HepG2 (cell line): ENCODE results near the gene RETN. TPM values are rescaled to one million over a fixed set of nuclear protein-coding genes. Genes with fewer than 3 reads are reported as not detected.

Experiments used
- ATAD3A ChIP-seq: sonication (generic); formaldehyde crosslinking; IDR thresholded peaks from 2 replicates; pipeline ENCODE4 v1.4.0; 2020; ENCODE audit warnings: missing genetic modification reagents
- CENPX ChIP-seq: sonication (generic); formaldehyde crosslinking; IDR thresholded peaks from 2 replicates; pipeline ENCODE4 v1.9.0; 2021; ENCODE audit warnings: mild to moderate bottlenecking, missing genetic modification reagents, moderate library complexity
- DR1 ChIP-seq: sonication (generic); formaldehyde crosslinking; IDR thresholded peaks from 2 replicates; pipeline ENCODE4 v1.8.0; 2021; ENCODE audit warnings: mild to moderate bottlenecking, missing genetic modification reagents, inconsistent platforms
- FOXA1 ChIP-seq, 2 experiments: fragments of 450-650 bp in 1 of 2; sonication (generic) in 1 of 2; formaldehyde crosslinking in 1 of 2; IDR thresholded peaks; 2 replicates each; pipeline versions ENCODE4 v1.4.0 to v1.6.1; 2016 to 2020; ENCODE audit warnings: missing genetic modification reagents in 1 of 2
- HOXD1 ChIP-seq: sonication (generic); formaldehyde crosslinking; IDR thresholded peaks from 2 replicates; pipeline ENCODE4 v1.5.0; 2020; ENCODE audit warnings: missing genetic modification reagents
- KLF11 ChIP-seq: IDR thresholded peaks from 2 replicates; pipeline ENCODE4 v1.6.1; 2016; ENCODE audit warnings: missing compliant biosample characterization
- PCBP1 ChIP-seq: fragments of 200-400 bp; formaldehyde crosslinking; IDR thresholded peaks from 2 replicates; pipeline ENCODE4 v1.6.1; 2017; ENCODE audit warnings: mild to moderate bottlenecking, low read depth, low read length, borderline replicate concordance
- POLR2AphosphoS5 ChIP-seq: IDR thresholded peaks from 2 replicates; pipeline ENCODE4 v1.6.1; 2012; ENCODE audit warnings: low read depth, low read length
- PRDM10 ChIP-seq: sonication (generic); formaldehyde crosslinking; IDR thresholded peaks from 2 replicates; pipeline ENCODE4 v1.4.0; 2020; ENCODE audit warnings: low read depth, missing genetic modification reagents
- RBAK ChIP-seq: sonication (generic); formaldehyde crosslinking; IDR thresholded peaks from 2 replicates; pipeline ENCODE4 v1.5.1; 2020; ENCODE audit warnings: mild to moderate bottlenecking, missing genetic modification reagents
- SIN3B ChIP-seq: fragments of 150-350 bp; IDR thresholded peaks from 2 replicates; pipeline ENCODE4 v1.6.1; 2014; ENCODE audit warnings: low read length
- ZNF547 ChIP-seq: sonication (generic); formaldehyde crosslinking; IDR thresholded peaks from 2 replicates; pipeline ENCODE4 v1.5.1; 2020; ENCODE audit warnings: mild to moderate bottlenecking, missing genetic modification reagents
- ZNF563 ChIP-seq: sonication (generic); formaldehyde crosslinking; IDR thresholded peaks from 2 replicates; pipeline ENCODE4 v1.8.0; 2022; ENCODE audit warnings: mild to moderate bottlenecking, moderate library complexity, missing genetic modification reagents
- ZNF605 ChIP-seq: sonication (generic); formaldehyde crosslinking; IDR thresholded peaks from 2 replicates; pipeline ENCODE4 v1.8.0; 2022; ENCODE audit warnings: mild to moderate bottlenecking, missing genetic modification reagents
- ZNF710 ChIP-seq: sonication (generic); formaldehyde crosslinking; IDR thresholded peaks from 2 replicates; pipeline ENCODE4 v1.5.0; 2020; ENCODE audit warnings: mild to moderate bottlenecking, missing genetic modification reagents, borderline replicate concordance
- ZNF850 ChIP-seq: sonication (generic); formaldehyde crosslinking; conservative IDR thresholded peaks from 2 replicates; pipeline ENCODE4 v1.9.0; 2021; ENCODE audit warnings: mild to moderate bottlenecking, missing genetic modification reagents
- polyA plus RNA-seq, 8 experiments: library from polyadenylated mRNA; depleted of rRNA in 3 of 8; stranded (reverse) in 7 of 8; unstranded in 1 of 8; fragments of >200 nt; fragmentation: Illumina TruSeq in 4 of 8; extraction: Trizol in 4 of 8; gene quantifications; 2 replicates each; pipeline versions ENCODE4 v1.2.1 to v1.2.3, GENCODE V29; 2011 to 2016; ENCODE audit warnings: low read depth in 4 of 8, missing spikeins in 1 of 8, mixed read lengths in 1 of 8; ENCODE audit not compliant: insufficient read depth in 1 of 8
- total RNA-seq, 5 experiments: library from RNA; depleted of rRNA; stranded (reverse); fragments of >200 nt; fragmentation: Illumina TruSeq; extraction: Trizol; gene quantifications; 2 replicates each; pipeline ENCODE4 v1.2.3, GENCODE V29; 2016; ENCODE audit warnings: low read depth in 1 of 5
- TF ChIP-seq, protein P1 (sequence below): sonication (generic); formaldehyde crosslinking; IDR thresholded peaks from 2 replicates; pipeline ENCODE4 v1.8.1; 2023; ENCODE audit warnings: mild to moderate bottlenecking, inconsistent platforms, moderate library complexity, missing genetic modification reagents, borderline replicate concordance
- TF ChIP-seq, protein P2 (sequence below): IDR thresholded peaks from 2 replicates; pipeline ENCODE4 v1.6.1; 2012; ENCODE audit warnings: low read depth, low read length, improper control_type of control experiment
- TF ChIP-seq, protein P3 (sequence below): sonication (generic); formaldehyde crosslinking; IDR thresholded peaks from 2 replicates; pipeline ENCODE4 v1.4.0; 2020; ENCODE audit warnings: low read depth, mild to moderate bottlenecking, missing genetic modification reagents

RETN gene
- total and polyA plus RNA-seq, 2 of the 13 experiments (the other 11 are each of a cell fraction or from before 2014, with no cell fraction given) = not detected

DNA sequence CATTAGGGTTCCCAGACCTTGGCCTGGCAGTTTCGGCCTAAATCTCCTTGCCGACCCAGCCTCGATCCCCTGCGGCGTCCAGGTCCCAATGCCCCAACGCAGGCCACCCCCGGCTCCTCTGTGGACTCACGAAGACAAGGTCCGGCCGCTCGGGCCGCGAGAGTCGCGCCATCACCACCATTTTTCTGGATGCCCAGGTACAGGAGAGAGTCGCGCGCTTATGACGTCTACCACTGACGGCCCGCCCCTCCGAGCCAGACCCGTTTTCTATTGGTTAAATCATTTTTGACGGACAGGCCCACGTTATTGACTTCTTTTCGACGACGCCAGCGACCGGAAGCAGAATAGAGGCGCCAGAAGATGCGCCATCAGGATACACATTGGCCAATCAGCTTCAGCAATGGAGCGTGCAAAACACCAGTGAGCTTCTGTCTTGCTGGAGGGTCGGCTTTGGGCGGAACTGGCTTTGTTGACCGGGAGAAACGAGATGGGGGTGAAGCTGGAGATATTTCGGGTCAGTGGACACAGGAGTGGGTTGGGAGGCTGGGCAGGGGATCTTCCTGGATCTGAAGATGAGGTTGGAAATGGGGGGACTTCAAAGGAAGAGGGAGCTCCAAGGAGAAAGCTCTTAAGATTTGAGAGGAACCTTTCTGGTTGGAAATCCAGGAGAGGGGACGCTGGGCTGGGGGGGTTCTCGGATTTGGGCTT lies 39.3 kb upstream of the RETN start, which contains the start of the genes PET100 and XAB2 (continued):
- TF ChIP-seq ZNF563 = 0 out of 2 replicates have a peak, but pooled peaks have one; percentile 52
- TF ChIP-seq SIN3B = peak; percentile 96
- no peak for TF ChIP-seq ZNF850 (CRISPR knock-in tag)
- TF ChIP-seq, protein P1, sequence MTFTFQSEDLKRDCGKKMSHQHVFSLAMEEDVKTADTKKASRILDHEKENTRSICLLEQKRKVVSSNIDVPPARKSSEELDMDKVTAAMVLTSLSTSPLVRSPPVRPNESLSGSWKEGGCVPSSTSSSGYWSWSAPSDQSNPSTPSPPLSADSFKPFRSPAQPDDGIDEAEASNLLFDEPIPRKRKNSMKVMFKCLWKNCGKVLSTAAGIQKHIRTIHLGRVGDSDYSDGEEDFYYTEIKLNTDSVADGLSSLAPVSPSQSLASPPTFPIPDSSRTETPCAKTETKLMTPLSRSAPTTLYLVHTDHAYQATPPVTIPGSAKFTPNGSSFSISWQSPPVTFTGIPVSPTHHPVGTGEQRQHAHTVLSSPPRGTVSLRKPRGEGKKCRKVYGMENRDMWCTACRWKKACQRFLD (CRISPR knock-in tag) = peak; percentile 54; the same call in 1 of the 2 replicates
- no peak for TF ChIP-seq PRDM10 (CRISPR knock-in tag)
- TF ChIP-seq DR1 (CRISPR knock-in tag) = peak; percentile 48; the same call in 1 of the 2 replicates
- TF ChIP-seq ZNF710 (CRISPR knock-in tag) = no peak
- TF ChIP-seq HOXD1 (CRISPR knock-in tag) = no peak
- TF ChIP-seq KLF11 = 0 out of 2 replicates have a peak, but pooled peaks have one; percentile 38
- no peak for TF ChIP-seq ATAD3A (CRISPR knock-in tag)
- TF ChIP-seq ZNF547 (CRISPR knock-in tag) = no peak
- TF ChIP-seq, protein P2, sequence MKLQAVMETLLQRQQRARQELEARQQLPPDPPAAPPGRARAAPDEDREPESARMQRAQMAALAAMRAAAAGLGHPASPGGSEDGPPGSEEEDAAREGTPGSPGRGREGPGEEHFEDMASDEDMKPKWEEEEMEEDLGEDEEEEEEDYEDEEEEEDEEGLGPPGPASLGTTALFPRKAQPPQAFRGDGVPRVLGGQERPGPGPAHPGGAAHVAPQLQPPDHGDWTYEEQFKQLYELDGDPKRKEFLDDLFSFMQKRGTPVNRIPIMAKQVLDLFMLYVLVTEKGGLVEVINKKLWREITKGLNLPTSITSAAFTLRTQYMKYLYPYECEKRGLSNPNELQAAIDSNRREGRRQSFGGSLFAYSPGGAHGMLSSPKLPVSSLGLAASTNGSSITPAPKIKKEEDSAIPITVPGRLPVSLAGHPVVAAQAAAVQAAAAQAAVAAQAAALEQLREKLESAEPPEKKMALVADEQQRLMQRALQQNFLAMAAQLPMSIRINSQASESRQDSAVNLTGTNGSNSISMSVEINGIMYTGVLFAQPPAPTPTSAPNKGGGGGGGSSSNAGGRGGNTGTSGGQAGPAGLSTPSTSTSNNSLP = no peak
- TF ChIP-seq, protein P3, sequence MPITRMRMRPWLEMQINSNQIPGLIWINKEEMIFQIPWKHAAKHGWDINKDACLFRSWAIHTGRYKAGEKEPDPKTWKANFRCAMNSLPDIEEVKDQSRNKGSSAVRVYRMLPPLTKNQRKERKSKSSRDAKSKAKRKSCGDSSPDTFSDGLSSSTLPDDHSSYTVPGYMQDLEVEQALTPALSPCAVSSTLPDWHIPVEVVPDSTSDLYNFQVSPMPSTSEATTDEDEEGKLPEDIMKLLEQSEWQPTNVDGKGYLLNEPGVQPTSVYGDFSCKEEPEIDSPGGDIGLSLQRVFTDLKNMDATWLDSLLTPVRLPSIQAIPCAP (CRISPR knock-in tag) = no peak
- no peak for TF ChIP-seq FOXA1 (IDR thresholded peaks at IDR 0.05)
- peak; percentile 89 for TF ChIP-seq FOXA1 (CRISPR knock-in tag; IDR thresholded peaks at IDR 0.05)
- peak; percentile 71; the same call in 1 of the 2 replicates for TF ChIP-seq PCBP1
- TF ChIP-seq ZNF605 (CRISPR knock-in tag) = peak; percentile 88
- TF ChIP-seq POLR2AphosphoS5 = peak; percentile 70
- no peak for TF ChIP-seq RBAK (CRISPR knock-in tag)
- TF ChIP-seq CENPX (CRISPR knock-in tag) = no peak
